Prostate gland (tissue), 2 donors: ENCODE measurements around the gene ARRDC5. TPM values are rescaled to one million over a fixed set of nuclear protein-coding genes. Genes with fewer than 3 reads are reported as not detected.
"Not testable (repeated sequence)": the region's sequence is repeated elsewhere in the genome, so short reads cannot be mapped to it uniquely, and the experiment has no call there.

ENCODE experiments used
- DNase-seq: peaks from one replicate; pipeline ENCODE4 v3.0.0-alpha.2; 2019; ENCODE audit warnings: low spot score
- H3K27ac ChIP-seq, 2 donors: fragments of 200-600 bp; sonication (generic); 2 replicates each; pipeline ENCODE4 v1.5.1; 2017 to 2019
- H3K27me3 ChIP-seq: fragments of 200-600 bp; sonication (generic); replicated peaks from 2 replicates; pipeline ENCODE4 v1.5.1; 2019; ENCODE audit not compliant: insufficient read depth
- H3K36me3 ChIP-seq, 2 donors: fragments of 200-600 bp; sonication (generic); 1 replicate in 1 of 2; 2 replicates in 1 of 2; pipeline versions ENCODE4 v1.5.1 to v1.8.1; 2017 to 2019
- H3K4me1 ChIP-seq: fragments of 200-600 bp; sonication (generic); replicated peaks from 2 replicates; pipeline ENCODE4 v1.5.1; 2019
- H3K4me3 ChIP-seq, 2 donors: fragments of 200-600 bp; sonication (generic); 2 replicates each; pipeline ENCODE4 v1.5.1; 2017 to 2019
- H3K9me3 ChIP-seq: fragments of 200-600 bp; sonication (generic); 2 replicates; pipeline ENCODE4 v1.5.1; 2017
- CTCF ChIP-seq, 4 experiments: fragments of 200-600 bp in 2 of 4; fragments of 450-650 bp in 2 of 4; sonication (generic) in 2 of 4; IDR thresholded peaks; 1 replicate in 3 of 4; 2 replicates in 1 of 4; pipeline ENCODE4 v1.5.1; 2016 to 2019; ENCODE audit warnings: antibody characterized with exemption in 4 of 4, mild to moderate bottlenecking in 2 of 4, moderate library complexity in 2 of 4
- POLR2A ChIP-seq: fragments of 450-650 bp; IDR thresholded peaks from one replicate; pipeline ENCODE4 v1.6.1; 2016; ENCODE audit warnings: antibody characterized with exemption, mild to moderate bottlenecking
- POLR2AphosphoS5 ChIP-seq: sonication (generic); formaldehyde crosslinking; IDR thresholded peaks from one replicate; pipeline ENCODE4 v1.6.1; 2017; ENCODE audit warnings: antibody characterized with exemption
- WGBS: methylation state at CpG from one replicate; pipeline ENCODE4 v1.1.5; 2018; 5-methylcytosine and 5-hydroxymethylcytosine counted together
- intact Hi-C: fragments of 100-400 bp; cut with DNase I; formaldehyde crosslinking; loops from one replicate; pipeline ENCODE4 v1.14.2; 2022
- total RNA-seq, 2 donors: library from RNA; depleted of rRNA; stranded (reverse); fragments of >200 nt; gene quantifications; one replicate each; pipeline ENCODE4 v1.1.0, GENCODE V29; 2016

ARRDC5 gene
- total RNA-seq, 2 donors from 2014 or later, result 1.2 TPM; not detected in 1

- Histone ChIP-seq H3K9me3 (no peaks in the 10 kb centered on the region), H3K36me3 (no peaks in the 10 kb centered on the region), H3K4me1 (peaks cover 8% of the 10 kb centered on the region), H3K27ac (no peak overlapping the region), H3K4me3 (no peak overlapping the region), H3K27me3 (no peaks in the 10 kb centered on the region)
- DNase-seq, result no peak
- intact Hi-C loops, result no loop called here
- TF ChIP-seq POLR2A, result no peak
- no peak for TF ChIP-seq CTCF (IDR thresholded peaks at IDR 0.05)
- TF ChIP-seq POLR2AphosphoS5, result no peak
- 81% methylated on average over 8 of the region's 8 CpGs for WGBS
Measured at GRCh38 chr19:4906963-4907362, 4.3 kb upstream of the ARRDC5 start.

GRCh38 chr19:4904481-4904880, 1.8 kb upstream of the ARRDC5 start:
- DNase-seq, result no peak
- Histone ChIP-seq H3K4me1 (no peaks in the 10 kb centered on the region), H3K9me3 (no peaks in the 10 kb centered on the region), H3K36me3 (no peaks in the 10 kb centered on the region), H3K4me3 (no peak overlapping the region), H3K27me3 (no peaks in the 10 kb centered on the region), H3K27ac (no peak overlapping the region)
- intact Hi-C loops, result no loop called here
- WGBS, result 90% methylated on average over 3 of the region's 3 CpGs
- TF ChIP-seq POLR2A, result no peak
- no peak for TF ChIP-seq CTCF (IDR thresholded peaks at IDR 0.05)
- no peak for TF ChIP-seq POLR2AphosphoS5

GRCh38 chr19:4900879-4901278, 1.8 kb downstream of the ARRDC5 start:
- DNase-seq, H3K36me3 ChIP-seq, H3K9me3 ChIP-seq, intact Hi-C loops, H3K4me3 ChIP-seq, H3K4me1 ChIP-seq, H3K27ac ChIP-seq, H3K27me3 ChIP-seq: not testable (repeated sequence)
- 78% methylated on average over 13 of the region's 13 CpGs for WGBS

GRCh38 chr19:4897146-4897545, 5.5 kb downstream of the ARRDC5 start:
- Histone ChIP-seq H3K4me1 (no peaks in the 10 kb centered on the region), H3K27ac (no peak overlapping the region), H3K4me3 (no peak overlapping the region), H3K36me3 (no peaks in the 10 kb centered on the region), H3K27me3 (no peaks in the 10 kb centered on the region), H3K9me3 (no peaks in the 10 kb centered on the region)
- 80% methylated on average over 7 of the region's 7 CpGs for WGBS
- DNase-seq, result no peak
- intact Hi-C loops, result no loop called here
- no peak for TF ChIP-seq POLR2AphosphoS5
- TF ChIP-seq CTCF (IDR thresholded peaks at IDR 0.05), result no peak
- TF ChIP-seq POLR2A, result no peak

GRCh38 chr19:4896372-4896771, 6.3 kb downstream of the ARRDC5 start:
- 64% methylated on average over 3 of the region's 3 CpGs for WGBS
- TF ChIP-seq CTCF (IDR thresholded peaks at IDR 0.05) (no peak), POLR2A (no peak), POLR2AphosphoS5 (no peak)
- Histone ChIP-seq H3K4me3 (no peak overlapping the region), H3K9me3 (no peaks in the 10 kb centered on the region), H3K27ac (no peak overlapping the region), H3K36me3 (no peaks in the 10 kb centered on the region), H3K4me1 (no peaks in the 10 kb centered on the region), H3K27me3 (no peaks in the 10 kb centered on the region)
- DNase-seq, result no peak
- intact Hi-C loops, result no loop called here

- intact Hi-C loops, H3K27me3 ChIP-seq, H3K4me3 ChIP-seq, H3K9me3 ChIP-seq, H3K36me3 ChIP-seq, H3K4me1 ChIP-seq, H3K27ac ChIP-seq, DNase-seq: not testable (repeated sequence)
- WGBS, result 93% methylated on average over 11 of the region's 11 CpGs
Measured at GRCh38 chr19:4892962-4893361, 9.7 kb downstream of the ARRDC5 start.
